HepG2 (cell line): Measurements from ENCODE around the gene HP1BP3. TPM values are rescaled to one million over a fixed set of nuclear protein-coding genes. Genes with fewer than 3 reads are reported as not detected.

Experiments used
- GATAD1 ChIP-seq: IDR thresholded peaks from 2 replicates; pipeline ENCODE4 v1.6.1; 2016; ENCODE audit warnings: missing genetic modification reagents, missing compliant biosample characterization
- HNRNPLL ChIP-seq: fragments of 200-400 bp; formaldehyde crosslinking; IDR thresholded peaks from 2 replicates; pipeline ENCODE4 v1.6.1; 2017; ENCODE audit warnings: mild to moderate bottlenecking, low read depth, low read length; ENCODE audit not compliant: poor library complexity, severe bottlenecking
- NR2F2 ChIP-seq: IDR thresholded peaks from 2 replicates; pipeline ENCODE4 v1.6.1; 2012; ENCODE audit warnings: low read depth, inconsistent platforms, borderline replicate concordance
- NR2F6 ChIP-seq, 2 experiments: IDR thresholded peaks; 2 replicates each; pipeline ENCODE4 v1.6.1; 2016; ENCODE audit warnings: antibody characterized with exemption in 1 of 2, mild to moderate bottlenecking in 1 of 2
- RARA ChIP-seq: IDR thresholded peaks from 2 replicates; pipeline ENCODE4 v1.6.1; 2016; ENCODE audit warnings: missing genetic modification reagents, missing compliant biosample characterization
- ZNF138 ChIP-seq: sonication (generic); formaldehyde crosslinking; IDR thresholded peaks from 2 replicates; pipeline ENCODE4 v1.5.0; 2020; ENCODE audit warnings: mild to moderate bottlenecking, low read depth, missing genetic modification reagents
- ZNF615 ChIP-seq: sonication (generic); formaldehyde crosslinking; IDR thresholded peaks from 2 replicates; pipeline ENCODE4 v1.5.0; 2020; ENCODE audit warnings: mild to moderate bottlenecking, missing genetic modification reagents, borderline replicate concordance
- ZNF878 ChIP-seq: sonication (generic); formaldehyde crosslinking; IDR thresholded peaks from 2 replicates; pipeline ENCODE4 v1.8.1; 2023; ENCODE audit warnings: mild to moderate bottlenecking, missing genetic modification reagents, moderate library complexity
- polyA plus RNA-seq, 8 experiments: library from polyadenylated mRNA; depleted of rRNA in 3 of 8; stranded (reverse) in 7 of 8; unstranded in 1 of 8; fragments of >200 nt; fragmentation: Illumina TruSeq in 4 of 8; extraction: Trizol in 4 of 8; gene quantifications; 2 replicates each; pipeline versions ENCODE4 v1.2.1 to v1.2.3, GENCODE V29; 2011 to 2016; ENCODE audit warnings: low read depth in 4 of 8, missing spikeins in 1 of 8, mixed read lengths in 1 of 8; ENCODE audit not compliant: insufficient read depth in 1 of 8
- total RNA-seq, 5 experiments: library from RNA; depleted of rRNA; stranded (reverse); fragments of >200 nt; fragmentation: Illumina TruSeq; extraction: Trizol; gene quantifications; 2 replicates each; pipeline ENCODE4 v1.2.3, GENCODE V29; 2016; ENCODE audit warnings: low read depth in 1 of 5
- TF ChIP-seq, protein P1 (sequence below): sonication (generic); formaldehyde crosslinking; IDR thresholded peaks from 2 replicates; pipeline ENCODE4 v1.8.0; 2022; ENCODE audit warnings: mild to moderate bottlenecking, missing genetic modification reagents; ENCODE audit not compliant: insufficient replicate concordance
- TF ChIP-seq, protein P2 (sequence below): sonication (generic); formaldehyde crosslinking; IDR thresholded peaks from 2 replicates; pipeline ENCODE4 v1.5.1; 2020; ENCODE audit warnings: mild to moderate bottlenecking, missing genetic modification reagents, borderline replicate concordance
- TF ChIP-seq, protein P3 (sequence below): sonication (generic); formaldehyde crosslinking; IDR thresholded peaks from 2 replicates; pipeline ENCODE4 v1.9.0; 2021; ENCODE audit warnings: missing genetic modification reagents, mild to moderate bottlenecking, borderline replicate concordance
- TF ChIP-seq, protein P4 (sequence below): sonication (generic); formaldehyde crosslinking; IDR thresholded peaks from 2 replicates; pipeline ENCODE4 v1.4.0; 2020; ENCODE audit warnings: missing genetic modification reagents, borderline replicate concordance

The HP1BP3 gene
- total and polyA plus RNA-seq, 2 of the 13 experiments (the other 11 are each of a cell fraction or from before 2014, with no cell fraction given), result 98.5 to 137 TPM

DNA sequence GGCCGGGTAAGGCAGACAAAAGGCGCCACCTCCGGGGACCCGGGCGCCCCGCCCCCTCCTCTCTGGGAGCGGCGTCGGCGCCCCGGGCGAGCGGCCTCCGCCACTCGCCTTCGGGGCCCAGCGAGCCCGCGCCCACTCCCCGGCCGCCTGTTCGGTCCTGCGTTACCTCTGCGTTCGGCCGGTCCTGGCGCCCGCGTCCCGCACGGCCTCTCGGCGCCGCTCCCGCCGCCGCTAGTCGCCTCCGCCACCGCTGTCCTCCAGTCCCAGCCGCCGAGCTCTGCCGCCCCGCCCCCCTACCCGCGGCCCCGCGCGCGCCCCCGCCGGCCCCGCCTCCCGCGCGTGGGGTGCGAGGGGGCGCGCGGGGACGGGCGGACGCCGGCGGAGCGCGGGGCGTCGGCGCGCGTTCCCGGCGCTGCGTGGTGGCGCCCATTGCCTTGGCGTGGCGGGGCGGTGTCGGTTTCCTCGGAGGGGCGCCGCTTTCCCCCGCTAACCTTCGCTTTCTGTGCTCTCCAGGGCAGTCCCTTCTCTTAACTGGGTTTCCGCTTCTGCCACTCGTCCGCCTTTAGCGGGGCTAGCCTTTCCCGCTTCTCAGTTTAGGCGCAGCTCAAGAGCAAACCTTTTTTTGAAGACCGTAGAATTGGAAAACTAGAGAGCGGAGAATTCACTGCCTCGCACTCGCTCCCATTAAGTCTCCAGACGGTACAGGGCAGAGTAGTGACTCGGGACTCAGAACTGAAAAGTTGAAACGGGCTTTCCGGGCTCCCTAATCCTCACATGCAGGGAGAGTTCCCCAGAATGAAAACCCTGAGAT lies at the start of gene HP1BP3 (continued):
- TF ChIP-seq, protein P1, sequence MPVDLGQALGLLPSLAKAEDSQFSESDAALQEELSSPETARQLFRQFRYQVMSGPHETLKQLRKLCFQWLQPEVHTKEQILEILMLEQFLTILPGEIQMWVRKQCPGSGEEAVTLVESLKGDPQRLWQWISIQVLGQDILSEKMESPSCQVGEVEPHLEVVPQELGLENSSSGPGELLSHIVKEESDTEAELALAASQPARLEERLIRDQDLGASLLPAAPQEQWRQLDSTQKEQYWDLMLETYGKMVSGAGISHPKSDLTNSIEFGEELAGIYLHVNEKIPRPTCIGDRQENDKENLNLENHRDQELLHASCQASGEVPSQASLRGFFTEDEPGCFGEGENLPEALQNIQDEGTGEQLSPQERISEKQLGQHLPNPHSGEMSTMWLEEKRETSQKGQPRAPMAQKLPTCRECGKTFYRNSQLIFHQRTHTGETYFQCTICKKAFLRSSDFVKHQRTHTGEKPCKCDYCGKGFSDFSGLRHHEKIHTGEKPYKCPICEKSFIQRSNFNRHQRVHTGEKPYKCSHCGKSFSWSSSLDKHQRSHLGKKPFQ, result peak; percentile 70
- TF ChIP-seq ZNF615 (CRISPR knock-in tag) (no peak), ZNF878 (CRISPR knock-in tag) (no peak), GATAD1 (CRISPR knock-in tag) (no peak), ZNF138 (CRISPR knock-in tag) (no peak), RARA (CRISPR knock-in tag) (no peak), NR2F6 (IDR thresholded peaks at IDR 0.05) (no peak), NR2F6 (CRISPR knock-in tag; IDR thresholded peaks at IDR 0.05) (no peak), HNRNPLL (peak; percentile 60), NR2F2 (no peak)
- TF ChIP-seq, protein P2, sequence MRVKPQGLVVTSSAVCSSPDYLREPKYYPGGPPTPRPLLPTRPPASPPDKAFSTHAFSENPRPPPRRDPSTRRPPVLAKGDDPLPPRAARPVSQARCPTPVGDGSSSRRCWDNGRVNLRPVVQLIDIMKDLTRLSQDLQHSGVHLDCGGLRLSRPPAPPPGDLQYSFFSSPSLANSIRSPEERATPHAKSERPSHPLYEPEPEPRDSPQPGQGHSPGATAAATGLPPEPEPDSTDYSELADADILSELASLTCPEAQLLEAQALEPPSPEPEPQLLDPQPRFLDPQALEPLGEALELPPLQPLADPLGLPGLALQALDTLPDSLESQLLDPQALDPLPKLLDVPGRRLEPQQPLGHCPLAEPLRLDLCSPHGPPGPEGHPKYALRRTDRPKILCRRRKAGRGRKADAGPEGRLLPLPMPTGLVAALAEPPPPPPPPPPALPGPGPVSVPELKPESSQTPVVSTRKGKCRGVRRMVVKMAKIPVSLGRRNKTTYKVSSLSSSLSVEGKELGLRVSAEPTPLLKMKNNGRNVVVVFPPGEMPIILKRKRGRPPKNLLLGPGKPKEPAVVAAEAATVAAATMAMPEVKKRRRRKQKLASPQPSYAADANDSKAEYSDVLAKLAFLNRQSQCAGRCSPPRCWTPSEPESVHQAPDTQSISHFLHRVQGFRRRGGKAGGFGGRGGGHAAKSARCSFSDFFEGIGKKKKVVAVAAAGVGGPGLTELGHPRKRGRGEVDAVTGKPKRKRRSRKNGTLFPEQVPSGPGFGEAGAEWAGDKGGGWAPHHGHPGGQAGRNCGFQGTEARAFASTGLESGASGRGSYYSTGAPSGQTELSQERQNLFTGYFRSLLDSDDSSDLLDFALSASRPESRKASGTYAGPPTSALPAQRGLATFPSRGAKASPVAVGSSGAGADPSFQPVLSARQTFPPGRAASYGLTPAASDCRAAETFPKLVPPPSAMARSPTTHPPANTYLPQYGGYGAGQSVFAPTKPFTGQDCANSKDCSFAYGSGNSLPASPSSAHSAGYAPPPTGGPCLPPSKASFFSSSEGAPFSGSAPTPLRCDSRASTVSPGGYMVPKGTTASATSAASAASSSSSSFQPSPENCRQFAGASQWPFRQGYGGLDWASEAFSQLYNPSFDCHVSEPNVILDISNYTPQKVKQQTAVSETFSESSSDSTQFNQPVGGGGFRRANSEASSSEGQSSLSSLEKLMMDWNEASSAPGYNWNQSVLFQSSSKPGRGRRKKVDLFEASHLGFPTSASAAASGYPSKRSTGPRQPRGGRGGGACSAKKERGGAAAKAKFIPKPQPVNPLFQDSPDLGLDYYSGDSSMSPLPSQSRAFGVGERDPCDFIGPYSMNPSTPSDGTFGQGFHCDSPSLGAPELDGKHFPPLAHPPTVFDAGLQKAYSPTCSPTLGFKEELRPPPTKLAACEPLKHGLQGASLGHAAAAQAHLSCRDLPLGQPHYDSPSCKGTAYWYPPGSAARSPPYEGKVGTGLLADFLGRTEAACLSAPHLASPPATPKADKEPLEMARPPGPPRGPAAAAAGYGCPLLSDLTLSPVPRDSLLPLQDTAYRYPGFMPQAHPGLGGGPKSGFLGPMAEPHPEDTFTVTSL (CRISPR knock-in tag), result no peak
- TF ChIP-seq, protein P3, sequence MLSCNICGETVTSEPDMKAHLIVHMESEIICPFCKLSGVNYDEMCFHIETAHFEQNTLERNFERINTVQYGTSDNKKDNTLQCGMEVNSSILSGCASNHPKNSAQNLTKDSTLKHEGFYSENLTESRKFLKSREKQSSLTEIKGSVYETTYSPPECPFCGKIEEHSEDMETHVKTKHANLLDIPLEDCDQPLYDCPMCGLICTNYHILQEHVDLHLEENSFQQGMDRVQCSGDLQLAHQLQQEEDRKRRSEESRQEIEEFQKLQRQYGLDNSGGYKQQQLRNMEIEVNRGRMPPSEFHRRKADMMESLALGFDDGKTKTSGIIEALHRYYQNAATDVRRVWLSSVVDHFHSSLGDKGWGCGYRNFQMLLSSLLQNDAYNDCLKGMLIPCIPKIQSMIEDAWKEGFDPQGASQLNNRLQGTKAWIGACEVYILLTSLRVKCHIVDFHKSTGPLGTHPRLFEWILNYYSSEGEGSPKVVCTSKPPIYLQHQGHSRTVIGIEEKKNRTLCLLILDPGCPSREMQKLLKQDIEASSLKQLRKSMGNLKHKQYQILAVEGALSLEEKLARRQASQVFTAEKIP (CRISPR knock-in tag), result no peak
- TF ChIP-seq, protein P4, sequence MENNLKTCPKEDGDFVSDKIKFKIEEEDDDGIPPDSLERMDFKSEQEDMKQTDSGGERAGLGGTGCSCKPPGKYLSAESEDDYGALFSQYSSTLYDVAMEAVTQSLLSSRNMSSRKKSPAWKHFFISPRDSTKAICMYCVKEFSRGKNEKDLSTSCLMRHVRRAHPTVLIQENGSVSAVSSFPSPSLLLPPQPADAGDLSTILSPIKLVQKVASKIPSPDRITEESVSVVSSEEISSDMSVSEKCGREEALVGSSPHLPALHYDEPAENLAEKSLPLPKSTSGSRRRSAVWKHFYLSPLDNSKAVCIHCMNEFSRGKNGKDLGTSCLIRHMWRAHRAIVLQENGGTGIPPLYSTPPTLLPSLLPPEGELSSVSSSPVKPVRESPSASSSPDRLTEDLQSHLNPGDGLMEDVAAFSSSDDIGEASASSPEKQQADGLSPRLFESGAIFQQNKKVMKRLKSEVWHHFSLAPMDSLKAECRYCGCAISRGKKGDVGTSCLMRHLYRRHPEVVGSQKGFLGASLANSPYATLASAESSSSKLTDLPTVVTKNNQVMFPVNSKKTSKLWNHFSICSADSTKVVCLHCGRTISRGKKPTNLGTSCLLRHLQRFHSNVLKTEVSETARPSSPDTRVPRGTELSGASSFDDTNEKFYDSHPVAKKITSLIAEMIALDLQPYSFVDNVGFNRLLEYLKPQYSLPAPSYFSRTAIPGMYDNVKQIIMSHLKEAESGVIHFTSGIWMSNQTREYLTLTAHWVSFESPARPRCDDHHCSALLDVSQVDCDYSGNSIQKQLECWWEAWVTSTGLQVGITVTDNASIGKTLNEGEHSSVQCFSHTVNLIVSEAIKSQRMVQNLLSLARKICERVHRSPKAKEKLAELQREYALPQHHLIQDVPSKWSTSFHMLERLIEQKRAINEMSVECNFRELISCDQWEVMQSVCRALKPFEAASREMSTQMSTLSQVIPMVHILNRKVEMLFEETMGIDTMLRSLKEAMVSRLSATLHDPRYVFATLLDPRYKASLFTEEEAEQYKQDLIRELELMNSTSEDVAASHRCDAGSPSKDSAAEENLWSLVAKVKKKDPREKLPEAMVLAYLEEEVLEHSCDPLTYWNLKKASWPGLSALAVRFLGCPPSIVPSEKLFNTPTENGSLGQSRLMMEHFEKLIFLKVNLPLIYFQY (CRISPR knock-in tag), result no peak
